ENCODE data around the gene TIAL1. TPM values are rescaled to one million over a fixed set of nuclear protein-coding genes. Genes with fewer than 3 reads are reported as not detected.

The TIAL1 gene
- total and polyA plus RNA-seq, 2 experiments from 2014 or later: 92.6 to 131 TPM

- H3K4me3 ChIP-seq: no peak overlapping the region
- peaks cover 3% of the 10 kb centered on the region; the same call in 1 of the 3 replicates for H3K9me3 Mint-ChIP-seq
- H3K27ac Mint-ChIP-seq: no peak overlapping the region
- H3K27me3 ChIP-seq (ENCODE audit: insufficient read depth): no peaks in the 10 kb centered on the region
- no peaks in the 10 kb centered on the region for H3K36me3 Mint-ChIP-seq (ENCODE audit: low read depth)
- H3F3A ChIP-seq (replicated peaks; ENCODE audit: low read depth): no peaks in the 10 kb centered on the region; the same call in 1 of the 2 replicates
- DNase-seq (ENCODE audit: low spot score) (peak; percentile 51), ATAC-seq (peak; percentile 72)
- no peaks in the 10 kb centered on the region for H3K36me3 ChIP-seq (ENCODE audit: insufficient read depth)
- H3K27me3 Mint-ChIP-seq (ENCODE audit: insufficient read depth, low read depth, poor library complexity): no peaks in the 10 kb centered on the region
- 0 out of 2 replicates have a peak overlapping the region, but pooled peaks have one; percentile 63 for H2AFZ ChIP-seq
- TF ChIP-seq CTCF (conservative IDR thresholded peaks at IDR 0.05; ENCODE audit: low read depth in 2 of 2) (peak; percentile 64 to 69), STAT1 (IDR thresholded peaks at IDR 0.05; ENCODE audit: unreplicated experiment) (no peak), ZNF462 (CRISPR knock-in tag; IDR thresholded peaks at IDR 0.05) (no peak)
- no peaks in the 10 kb centered on the region; the same call in 1 of the 2 replicates for H3K4me1 ChIP-seq (ENCODE audit: insufficient read depth)
- H3K4me2 ChIP-seq: no peak overlapping the region
- peaks cover 13% of the 10 kb centered on the region for H3K4me1 Mint-ChIP-seq
- no peak overlapping the region for H3K4me3 Mint-ChIP-seq
- H3K79me2 ChIP-seq (replicated peaks; ENCODE audit: insufficient read depth): no peaks in the 10 kb centered on the region
- no peaks in the 10 kb centered on the region for H3K9me2 ChIP-seq (ENCODE audit: insufficient read depth)
- no peak overlapping the region for H3K27ac ChIP-seq (ENCODE audit: low read depth)
- H4K20me1 ChIP-seq (replicated peaks; ENCODE audit: insufficient read depth): no peaks in the 10 kb centered on the region
Observed at GRCh38 chr10:119616882-119617570, 20.3 kb upstream of the TIAL1 start.
